ENCODE measurements around the gene POLG2.
"Not testable (repeated sequence)": the region's sequence is repeated elsewhere in the genome, so short reads cannot be mapped to it uniquely, and the experiment has no call there.

The POLG2 gene

DNA sequence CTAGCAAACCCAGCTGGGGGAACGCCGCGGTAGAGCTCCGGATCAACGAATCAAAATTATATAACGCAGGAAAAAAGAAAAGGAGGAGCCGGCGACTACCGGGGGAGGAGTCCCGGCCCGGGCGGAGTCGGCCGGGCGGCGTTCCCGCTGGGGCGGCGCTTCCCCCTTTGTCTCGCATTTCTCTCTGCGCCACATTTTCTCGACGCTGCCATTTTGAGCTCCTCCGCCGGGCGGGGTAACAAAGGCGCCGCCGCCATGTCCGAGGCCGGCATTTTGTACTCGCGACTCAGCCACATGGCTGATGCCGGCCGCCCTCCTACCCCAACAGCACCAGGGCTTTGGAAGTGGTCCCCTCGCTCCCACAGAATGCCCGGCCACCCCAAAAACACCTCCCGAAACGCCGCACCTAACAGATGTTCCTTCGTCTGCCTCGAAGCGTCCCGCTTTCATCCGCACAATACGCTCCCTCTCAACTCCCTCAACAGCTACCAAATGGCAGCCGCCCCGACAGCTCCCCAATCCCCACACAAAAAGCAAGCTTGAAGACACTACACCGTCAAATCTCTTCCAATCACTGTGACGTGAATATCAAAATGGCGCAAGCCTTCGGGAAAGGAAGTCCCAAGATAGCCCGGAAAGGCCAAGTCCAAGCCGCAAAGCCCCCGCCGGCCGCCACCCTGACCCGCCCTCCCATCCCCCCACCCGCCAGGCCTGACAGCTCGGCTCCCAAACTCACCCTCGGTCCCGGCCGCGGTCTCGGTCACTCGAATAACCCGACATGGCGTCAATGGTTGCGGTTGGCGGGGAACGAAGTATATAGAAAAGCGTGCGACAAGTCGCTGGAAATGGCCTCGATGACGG lies 8.7 kb upstream of the POLG2 start:
- peak; percentile 63 to 87 (median 76) for DNase-seq

DNA sequence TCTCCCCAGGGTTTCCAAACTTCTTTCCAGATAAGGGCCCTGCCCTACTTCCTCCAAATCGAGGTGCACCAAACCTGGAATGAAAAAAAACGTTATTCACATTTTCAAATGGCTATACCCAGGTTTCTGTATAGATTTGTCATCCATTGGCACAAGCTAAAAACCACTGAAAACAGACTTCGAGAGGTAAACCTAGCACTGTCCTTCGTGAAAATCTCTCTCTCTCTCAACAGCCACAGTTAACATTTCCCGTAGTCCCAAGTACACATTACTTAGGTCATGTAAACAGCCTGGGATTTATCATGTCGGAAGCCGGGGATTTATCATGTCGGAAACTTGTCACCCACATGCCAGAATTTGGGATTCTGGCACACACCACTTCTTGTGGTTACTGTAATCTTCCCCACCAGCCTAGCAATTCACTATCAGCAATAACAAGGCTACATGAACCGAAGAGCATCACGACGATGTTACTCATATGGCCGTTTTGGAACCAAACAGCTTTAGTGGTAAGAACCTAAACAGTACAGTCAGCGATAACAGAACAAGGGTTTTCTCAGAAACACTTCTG lies 8.0 kb upstream of the POLG2 start:
- DNase-seq, result no peak

DNA sequence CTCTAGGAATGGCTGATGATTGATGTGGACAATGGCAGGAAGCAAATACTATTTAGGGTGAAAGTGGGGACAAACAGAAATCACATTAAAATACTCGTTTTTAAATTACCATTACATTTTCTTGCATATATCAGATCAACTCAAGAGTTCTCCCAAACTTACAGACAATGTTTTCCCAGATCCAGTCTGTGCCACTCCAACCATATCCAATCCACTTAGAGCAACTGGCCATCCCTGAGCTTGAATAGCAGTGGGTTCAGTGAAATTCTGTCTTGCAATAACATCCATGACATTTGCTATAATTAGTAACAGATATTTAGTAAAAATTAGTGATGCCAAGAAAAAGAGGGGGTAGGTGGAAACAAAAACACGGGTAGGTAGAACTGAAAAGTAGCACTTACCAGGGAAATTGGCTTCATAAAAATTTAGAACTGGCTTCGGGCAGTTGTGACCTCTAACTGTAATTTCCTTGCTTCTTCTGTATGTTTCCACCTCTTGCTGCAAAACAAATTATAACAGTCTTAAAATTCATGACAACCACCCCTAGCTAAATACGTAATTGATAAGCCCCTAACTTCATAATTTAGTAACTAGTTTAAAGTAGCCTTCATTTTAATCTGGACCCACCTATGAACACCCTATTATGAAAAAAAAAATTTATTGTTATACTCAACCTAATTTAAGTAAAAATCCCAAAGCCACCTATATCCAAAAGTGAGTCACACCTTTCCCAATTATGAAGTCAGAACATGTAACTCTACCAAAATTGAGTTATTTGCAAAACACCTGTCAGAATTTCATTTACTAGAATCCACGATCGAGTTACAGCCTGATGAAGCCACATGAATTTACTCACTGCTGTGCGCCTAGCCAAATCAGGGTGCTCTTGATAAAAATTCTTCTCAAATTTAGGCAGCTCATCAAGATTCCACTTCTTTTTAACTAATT lies 7.2 kb upstream of the POLG2 start:
- no peak for DNase-seq

DNA sequence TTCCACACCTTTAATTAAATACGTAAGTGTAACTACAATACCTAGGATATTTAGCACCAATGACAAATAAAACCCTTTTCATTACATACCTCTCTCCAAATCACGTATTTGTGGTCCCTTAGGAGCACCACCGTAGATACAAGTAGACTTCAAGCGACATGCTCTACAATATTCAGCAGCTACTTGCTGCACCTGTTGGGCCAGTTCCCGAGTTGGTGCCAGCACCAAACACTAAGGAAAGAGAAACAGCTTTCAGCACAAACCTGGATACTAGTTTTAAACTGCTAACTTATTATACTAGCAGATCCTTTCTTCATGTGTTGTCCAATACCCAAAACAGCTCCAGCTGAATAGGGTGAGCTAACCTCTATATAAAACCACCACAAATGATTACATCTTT lies 6.5 kb upstream of the POLG2 start:
- no peak for DNase-seq

DNA sequence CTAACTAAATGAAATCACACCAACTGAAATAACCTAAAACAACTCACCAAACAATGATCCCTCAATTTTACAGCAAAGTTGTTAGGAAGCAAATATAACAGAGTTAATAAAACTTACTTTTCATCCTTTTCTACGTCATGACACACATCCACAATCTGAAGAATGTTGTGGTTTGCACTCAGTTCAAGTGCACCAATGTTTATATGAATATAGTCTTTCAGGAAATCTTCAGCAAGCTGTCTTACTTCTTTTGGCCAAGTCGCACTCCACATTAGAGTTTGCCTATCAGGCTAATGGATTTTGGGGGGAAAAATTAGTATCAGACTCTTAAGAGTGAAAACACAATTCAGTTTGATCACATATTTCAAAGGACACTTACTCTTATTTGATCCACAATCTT lies 6.0 kb upstream of the POLG2 start:
- no peak for DNase-seq

DNA sequence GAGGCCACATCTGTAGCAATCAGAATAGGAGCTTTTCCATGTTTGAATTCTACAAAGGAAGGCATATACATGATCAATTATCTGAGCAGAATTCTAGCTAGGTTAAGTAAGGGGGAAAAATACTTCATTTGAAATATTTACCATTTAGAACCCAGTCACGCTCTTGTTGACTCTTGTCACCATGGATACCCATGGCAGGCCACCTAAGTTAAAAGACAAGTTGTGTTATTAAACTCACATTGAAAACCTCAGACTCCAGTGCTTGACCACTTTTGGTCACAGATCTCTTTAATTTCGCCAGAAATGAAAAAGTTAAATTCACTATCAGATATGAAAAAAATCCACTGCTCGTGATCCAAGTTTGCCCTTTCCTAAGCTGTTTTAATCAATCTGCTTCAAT lies 5.2 kb upstream of the POLG2 start:
- no peak for DNase-seq

DNA sequence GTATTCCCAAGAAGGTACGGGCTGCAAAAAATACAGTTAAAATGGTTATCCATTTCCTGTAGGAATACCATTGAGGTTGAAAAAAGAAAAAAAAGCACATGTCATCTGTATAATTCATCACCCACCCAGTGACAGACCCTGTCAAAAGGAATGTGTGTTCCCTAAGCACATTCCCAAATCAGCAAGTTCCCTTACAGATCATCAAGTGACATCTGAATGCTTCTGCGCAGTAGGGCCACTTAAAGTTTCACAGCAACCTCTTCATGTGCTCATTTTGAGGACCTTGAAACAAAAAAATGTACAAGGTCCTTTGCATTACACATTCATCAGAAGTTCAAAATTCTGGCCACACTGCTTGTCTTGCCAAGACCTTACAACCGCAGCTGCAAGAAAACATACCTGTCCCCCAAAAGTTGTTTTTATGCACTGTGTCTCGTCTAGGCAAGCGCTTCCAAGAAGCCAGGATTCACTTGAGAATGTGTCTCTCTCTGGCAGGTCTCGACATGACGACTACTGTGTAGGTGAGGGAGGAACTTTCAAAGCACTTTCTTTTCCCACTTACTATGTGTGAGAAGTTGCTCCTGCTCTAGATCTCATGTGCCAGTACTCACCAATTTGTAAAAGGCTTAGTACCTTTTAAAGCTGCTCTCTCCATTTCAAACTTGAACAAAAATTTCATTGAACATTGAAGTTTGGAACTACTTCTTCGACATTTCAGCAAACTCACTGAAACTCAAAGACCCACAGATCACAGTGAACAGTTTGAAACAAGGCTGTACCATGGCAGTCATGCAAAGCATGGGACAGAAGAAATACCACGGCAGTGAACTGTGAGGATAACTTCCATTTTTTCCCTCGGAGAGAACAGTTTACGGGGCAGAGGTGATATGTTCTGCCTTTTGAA lies 4.3 kb upstream of the POLG2 start:
- DNase-seq, result no peak

DNA sequence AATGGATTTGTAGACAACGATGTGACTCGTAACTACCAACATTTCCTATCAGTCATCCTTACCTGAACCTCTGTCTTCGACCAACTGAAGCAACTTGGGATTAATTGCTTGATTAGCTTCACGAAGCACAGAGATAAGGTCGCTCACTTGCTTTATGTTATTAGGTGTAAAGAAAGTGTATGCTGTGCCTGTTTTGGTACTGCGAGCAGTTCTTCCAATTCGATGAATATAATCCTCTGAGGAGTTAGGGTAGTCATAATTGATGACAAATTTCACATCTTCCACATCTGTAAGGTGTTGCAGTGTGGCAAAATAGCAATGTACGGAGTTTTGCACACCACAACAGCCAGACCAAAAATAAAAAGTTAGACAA lies 3.6 kb upstream of the POLG2 start:
- no peak for DNase-seq

DNA sequence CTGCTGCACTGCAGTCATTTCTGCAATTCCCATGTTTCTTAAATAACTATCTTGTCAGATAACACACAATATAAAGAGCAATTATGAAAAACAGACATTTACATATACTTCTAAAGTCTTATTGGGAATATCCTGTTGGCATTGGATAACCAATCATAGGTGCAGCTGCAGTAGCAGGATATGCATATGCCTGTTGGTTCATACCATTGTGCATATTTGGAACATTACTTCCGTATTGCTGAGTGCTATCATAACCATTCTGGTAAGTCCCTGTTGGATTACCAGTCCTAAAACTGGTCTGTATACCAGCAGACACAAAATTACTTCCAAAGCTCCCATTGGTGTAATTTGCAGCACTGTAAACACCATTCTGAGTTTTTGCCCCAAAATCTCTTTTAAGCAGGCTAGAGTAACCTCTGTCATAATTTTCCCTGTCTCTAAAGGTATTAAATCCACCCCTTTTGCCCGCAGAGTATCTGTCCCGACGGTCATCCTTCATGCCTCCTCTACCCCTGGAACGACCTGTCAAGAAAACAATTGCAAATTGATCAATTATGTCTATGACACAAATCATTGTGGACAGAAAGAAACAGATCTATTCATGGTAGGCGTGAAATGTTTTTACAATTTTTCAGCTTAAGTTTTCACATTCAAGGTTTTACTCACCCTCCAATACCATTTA lies 3.1 kb upstream of the POLG2 start:
- DNase-seq, result no peak

DNA sequence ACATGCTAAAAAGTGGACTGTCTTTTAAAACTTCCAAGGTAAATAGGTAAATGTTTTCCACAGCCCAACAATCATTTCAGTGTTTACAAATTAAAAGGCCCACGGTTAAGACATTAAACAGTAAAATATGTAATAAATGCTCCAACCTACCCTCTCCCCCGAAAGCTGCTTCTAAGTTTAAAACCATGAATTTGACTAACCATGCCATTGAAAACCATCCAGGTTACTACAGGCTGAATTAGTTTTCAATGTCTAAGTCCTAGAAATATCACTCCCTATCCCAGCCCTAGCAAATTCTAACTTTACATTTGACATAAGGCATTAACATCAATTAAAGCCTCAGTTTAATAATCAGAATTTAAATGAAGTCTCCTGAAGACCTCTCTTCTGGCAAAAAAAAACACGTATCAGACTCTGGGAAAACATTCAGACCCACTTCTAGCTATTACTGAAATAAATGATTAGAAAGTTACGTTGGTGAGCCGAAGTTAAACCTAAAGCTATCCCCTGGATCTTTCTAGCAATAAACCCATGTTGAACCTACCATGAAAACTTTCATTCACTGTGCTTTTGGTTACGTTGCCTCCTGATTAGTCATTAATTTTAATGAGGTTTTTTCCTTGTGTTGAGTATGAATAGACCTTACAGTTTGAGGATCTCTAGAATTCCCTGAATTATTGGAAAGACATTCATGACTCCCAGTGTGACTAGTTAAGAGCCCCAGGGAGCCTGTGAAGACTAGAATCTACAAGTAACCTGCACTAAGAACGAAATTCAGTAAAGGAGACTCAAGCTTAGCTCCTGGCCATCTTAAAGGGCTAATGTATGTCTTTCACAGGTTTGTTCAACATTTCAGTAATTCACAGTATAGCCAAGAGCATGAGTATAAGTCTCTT lies 1.7 kb upstream of the POLG2 start:
- DNase-seq, result no peak

DNA sequence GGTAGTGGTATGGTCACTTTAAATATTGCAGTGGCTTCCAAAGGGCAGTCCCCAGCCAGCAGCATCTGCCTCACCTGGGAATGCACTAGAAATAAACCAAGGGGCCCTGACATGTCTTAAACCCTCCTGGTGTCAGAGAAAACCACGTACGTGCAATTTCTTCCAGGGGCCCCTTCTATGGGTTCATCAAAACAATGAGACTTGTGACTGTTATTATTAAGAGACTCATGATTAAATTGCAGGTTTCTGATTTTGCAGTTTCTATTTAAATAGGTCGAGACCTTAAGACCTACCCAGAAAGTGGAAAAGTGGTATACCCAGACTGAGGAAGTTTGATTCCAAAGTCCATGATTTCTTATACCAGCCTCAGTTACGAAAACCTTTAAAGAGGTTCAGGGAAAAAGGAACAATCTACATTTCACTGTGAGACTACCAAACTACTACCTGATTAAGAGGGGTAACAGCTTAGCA lies 746 bp upstream of the POLG2 start:
- no peak for DNase-seq

DNA sequence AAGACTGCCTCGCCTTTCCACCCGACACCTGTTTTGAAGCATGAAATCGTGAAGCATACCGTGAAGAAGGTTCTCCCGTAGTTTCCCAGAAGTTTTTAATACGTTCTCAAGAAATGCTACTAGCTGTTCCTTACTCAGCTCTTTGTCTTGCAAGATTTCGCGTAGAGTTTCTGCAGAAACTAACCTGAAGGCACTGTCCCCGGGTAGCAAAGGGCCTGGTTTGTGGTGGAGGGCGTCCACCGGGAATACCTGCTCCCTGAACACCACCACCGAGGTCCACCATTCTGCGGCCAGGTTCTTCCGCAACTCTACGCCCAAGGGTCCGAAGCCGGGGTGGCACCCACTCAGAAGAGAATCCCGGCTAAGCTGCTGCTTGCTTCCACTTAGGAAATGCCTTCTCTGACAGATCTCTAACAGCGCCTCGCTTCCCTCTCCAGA lies 487 bp downstream of the POLG2 start:
- no peak for DNase-seq

DNA sequence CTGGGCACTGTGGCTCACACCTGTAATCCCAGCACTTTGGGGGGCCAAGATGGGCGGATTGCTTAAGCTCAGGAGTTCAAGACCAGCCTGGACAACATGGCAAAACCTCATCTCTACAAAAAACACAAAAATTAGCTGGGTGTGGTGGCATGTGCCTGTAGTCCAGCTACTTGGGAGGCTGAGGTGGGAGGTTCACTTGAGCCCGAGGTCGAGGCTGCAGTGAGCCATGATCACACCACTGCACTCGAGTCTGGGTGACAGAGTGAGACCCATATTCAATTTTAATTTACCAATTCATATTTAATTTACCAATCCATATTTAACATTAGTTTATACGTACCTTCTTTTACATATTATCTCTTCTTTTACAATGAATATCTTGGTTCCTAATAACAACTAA lies 1.6 kb downstream of the POLG2 start:
- DNase-seq, result not testable (repeated sequence)

DNA sequence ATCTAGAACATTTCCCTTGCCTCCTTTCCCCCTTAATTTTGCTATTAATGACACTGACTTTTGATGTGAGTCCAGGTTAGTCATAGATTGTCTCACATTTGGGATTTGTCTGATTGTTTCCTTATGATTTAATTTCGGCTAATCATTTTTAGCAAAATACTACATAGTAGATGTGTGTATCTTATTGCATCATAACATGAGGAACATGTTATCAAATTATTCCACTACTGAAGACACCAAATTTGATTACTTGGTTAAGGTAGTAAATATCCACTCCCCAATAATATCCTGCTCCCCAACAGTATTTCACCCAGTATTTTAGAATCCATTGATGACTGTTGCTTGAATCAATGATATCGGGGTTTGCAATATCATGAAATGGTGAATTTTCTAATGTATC lies 2.7 kb downstream of the POLG2 start:
- DNase-seq, result no peak

DNA sequence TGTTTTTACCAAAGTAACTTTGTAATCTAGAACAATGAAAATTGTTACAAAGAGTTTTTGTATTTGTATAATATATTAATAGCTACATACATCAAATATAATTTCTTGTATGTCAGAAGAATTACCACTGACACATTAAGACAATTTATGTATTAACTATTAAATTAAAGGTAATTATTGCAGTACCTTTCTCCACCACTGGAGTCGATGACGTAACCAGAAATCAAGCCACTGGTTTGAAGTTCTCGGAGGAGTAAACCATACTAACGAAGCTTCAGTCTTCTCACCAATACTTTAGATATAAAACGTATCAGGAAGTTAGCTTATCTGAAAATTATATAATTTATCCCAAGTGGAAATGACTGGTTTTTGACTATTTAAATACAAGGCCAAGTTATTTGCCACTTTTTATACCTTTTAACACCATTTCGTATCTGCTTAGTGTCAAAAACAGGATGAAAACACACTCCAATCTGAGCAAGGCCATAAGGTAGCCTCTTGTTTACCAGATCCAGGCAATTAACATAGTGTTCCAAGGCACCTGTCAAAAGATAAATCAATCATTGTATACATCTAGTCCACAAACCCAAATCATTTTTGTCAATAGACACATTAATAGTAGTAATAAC lies 4.3 kb downstream of the POLG2 start:
- DNase-seq, result no peak

DNA sequence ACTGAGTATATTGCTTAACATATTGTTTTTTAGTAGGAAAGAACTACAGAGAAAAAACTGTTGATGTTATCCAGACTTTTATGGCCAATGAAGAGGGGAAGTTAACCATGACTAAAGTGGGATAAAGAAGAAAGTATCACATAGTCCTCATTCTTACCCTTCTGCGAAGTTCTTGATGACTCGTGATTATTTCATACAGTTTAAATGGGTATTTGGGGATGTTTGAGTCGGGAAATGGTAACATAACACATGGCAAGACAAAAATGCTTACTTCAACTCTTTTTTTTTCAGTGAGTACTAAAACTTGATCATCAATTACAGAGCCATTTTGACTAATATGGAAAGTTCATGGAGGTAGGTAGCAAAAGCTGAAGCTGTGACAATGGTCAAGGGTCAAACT lies 4.9 kb downstream of the POLG2 start:
- no peak for DNase-seq

DNA sequence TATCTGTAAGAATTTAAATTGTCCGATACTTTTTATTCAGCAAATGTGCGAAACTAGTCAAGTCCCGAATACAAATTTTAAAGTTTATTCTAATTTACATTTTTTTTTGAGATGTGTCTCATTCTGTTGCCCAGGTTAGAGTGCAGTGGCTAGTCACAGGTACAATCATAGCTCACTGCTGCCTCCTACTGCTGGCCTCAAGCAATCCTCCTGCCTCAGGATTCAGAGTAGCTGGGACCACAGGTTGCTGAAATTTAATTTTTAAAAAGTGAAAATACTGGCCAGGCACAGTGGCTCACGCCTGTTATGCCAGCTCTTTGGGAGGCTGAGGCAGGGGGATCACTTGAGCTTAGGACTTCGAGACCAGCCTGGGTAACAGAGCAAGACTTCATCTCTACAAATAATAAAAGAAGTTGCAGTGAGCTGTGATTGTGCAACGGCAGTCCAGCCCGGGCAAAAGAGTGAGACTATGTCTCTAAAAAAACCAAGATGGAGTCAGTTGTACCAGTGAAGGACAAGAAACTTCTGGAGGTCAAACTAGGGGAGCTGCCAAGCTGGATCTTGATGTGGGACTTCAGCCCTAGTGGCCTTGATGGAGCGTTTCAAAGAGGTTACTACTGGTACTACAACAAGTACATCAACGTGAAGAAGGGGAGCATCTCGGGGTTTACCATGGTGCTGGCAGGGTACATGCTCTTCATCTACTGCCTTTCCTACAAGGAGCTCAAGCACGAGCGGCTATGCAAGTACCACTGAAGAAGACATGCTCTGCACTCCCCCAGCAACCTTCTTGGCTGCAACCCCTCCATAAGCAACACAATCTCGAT lies 5.6 kb downstream of the POLG2 start:
- DNase-seq, result peak in 1 of 4 experiments; percentile 14

DNA sequence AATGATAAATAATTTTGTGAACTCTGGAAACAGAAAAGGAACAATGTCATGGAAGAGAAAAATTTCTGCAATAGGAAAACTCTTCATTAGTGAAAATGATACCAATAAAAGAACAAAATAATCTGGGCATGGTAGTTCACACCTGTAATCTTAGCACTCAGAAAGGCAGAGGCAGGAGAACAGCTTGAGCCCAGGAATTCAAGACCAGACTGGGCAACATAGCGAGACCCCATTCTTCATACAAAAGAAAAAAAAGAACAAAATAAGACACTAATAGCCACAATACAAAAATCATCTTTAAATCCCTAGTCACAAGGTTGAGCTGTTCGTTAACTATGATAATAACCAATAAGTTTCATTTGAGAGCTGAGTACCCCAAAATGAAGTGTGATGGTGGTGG lies 8.6 kb downstream of the POLG2 start:
- DNase-seq, result no peak

DNA sequence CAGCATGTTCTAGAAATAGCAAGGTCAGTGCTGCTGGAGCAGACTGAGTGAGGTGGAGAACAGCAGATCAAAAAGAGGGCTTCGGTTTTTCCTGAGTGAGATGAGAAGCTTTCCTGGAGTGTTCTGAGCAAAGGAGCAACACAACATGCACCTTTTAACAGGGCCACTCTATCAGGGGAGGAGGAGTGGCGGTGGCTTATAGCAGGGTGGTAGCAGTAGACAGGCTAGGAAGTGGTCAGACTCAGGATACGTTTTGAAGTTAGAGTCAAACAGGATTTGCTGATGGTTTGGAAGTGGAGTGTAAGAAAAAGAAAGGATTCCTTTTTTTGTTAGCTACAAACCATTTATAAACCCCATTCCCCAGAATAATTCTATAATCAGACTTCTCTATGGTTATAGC lies 12.5 kb downstream of the POLG2 start:
- DNase-seq, result no peak

Data from activated naive CD4-positive, alpha-beta T cell (primary cell).